Measurements from ENCODE around the gene CLCN4.

The CLCN4 gene

DNA sequence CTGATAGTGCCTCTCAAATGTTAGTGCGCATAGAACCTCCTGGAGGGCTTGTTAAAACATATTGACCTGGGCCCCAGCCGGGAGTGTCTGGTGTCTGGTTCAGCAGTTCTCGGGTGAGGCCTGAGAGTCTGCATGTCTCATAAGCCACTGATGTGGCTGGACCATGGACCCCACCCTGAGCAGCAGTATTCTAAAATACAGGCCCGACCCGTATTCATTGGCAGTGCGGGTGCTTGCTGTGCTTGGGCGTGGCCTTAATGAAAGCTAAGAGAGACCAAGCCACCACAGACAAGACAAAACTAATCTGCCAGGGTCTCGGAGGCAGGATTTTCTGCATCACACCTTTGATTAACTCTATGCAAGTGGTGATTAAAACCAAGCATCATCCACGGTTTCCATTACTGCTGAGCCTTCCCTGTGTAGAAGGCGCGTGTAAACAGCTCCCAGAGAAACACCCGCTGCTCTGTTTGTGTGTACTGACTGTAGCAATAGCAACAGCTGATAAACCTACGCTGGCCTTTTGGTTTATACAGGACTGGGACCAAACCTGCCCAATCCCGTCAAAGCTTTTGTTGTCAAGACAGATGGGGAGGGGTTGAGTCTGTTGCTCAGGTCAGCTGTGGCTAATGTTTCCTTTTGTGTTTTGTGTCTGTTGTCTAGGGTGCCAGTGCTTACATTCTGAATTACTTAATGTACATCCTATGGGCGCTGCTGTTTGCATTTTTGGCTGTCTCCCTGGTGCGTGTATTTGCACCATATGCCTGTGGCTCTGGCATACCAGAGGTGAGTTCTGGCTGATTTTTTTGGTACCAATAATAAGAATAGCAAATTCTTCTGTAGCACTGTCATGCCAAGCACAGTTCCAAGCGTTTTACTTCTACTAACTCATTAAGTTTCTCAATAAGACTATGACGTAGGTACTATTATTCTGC lies 40.8 kb downstream of the CLCN4 start:
- peak; percentile 92 for DNase-seq

DNA sequence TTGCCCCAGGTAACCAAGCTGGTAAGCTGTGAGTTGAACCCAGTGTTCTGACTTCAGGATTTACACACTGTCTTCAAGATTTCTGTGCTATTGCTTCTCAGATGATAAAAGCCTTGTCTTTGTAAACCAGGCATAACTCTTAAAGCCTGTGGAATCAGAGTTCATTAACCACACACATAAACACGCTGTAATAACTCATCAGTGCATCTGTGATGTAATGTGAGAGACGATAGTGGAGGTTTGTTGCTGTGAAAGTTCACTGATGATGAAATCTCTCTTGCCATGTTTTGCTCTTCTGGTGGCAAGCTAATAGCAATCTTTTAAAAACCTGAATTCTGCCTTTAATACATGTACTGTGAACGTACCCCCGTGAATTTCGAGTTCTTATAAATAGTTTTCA lies 41.5 kb downstream of the CLCN4 start:
- DNase-seq, result no peak

DNA sequence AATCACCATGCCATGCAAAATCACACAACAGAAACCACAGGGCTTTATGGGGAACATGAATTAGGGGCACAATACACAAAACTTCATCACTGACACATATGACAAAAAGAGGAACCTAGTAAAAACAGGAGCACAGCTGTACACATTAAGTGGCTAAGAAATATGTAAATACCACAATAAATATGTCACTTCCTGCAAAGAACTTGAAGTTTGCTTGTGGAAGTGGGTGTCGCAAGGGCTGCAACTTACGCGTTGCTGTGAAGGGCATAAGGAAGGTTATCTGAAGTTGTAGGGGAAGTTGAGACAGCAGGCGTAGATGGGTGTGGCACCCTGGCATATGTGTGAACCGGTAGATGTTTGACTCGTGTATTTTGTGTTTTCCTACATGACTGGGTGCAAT lies 42.4 kb downstream of the CLCN4 start:
- DNase-seq, result no peak

DNA sequence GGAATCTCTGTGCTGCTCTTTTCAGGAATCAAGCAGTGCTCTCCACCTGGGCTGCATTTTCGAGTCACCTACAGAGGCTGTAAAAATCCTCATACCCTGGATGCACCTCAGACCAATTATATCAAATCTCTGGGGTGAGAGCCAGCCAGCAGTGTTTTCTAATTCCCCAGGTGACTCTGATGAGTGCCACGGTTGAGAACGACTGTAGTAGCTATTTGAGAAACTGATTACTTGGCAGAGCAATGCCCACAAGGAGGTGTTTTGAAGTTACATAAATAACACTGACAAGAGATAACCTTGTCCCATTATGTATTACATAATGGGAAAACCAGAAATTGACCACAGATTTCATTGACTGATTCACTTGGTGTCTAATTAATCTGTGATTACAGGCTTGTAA lies 46.8 kb downstream of the CLCN4 start:
- DNase-seq, result peak; percentile 1

DNA sequence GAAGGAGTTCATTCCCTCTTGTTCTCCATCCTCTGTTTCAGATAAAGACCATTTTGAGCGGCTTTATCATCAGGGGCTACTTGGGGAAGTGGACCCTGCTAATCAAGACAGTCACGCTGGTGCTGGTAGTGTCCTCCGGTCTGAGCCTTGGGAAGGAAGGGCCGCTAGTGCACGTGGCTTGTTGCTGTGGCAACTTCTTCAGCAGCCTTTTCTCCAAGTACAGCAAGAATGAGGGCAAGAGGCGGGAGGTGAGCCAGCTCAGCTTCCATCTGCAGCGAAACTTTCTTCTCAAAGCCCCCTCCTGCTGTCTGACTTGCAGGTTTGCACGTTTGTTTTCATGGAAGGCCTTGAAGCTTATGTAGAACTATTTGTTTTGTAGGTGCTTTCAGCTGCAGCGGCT lies 49.5 kb downstream of the CLCN4 start:
- DNase-seq, result no peak

DNA sequence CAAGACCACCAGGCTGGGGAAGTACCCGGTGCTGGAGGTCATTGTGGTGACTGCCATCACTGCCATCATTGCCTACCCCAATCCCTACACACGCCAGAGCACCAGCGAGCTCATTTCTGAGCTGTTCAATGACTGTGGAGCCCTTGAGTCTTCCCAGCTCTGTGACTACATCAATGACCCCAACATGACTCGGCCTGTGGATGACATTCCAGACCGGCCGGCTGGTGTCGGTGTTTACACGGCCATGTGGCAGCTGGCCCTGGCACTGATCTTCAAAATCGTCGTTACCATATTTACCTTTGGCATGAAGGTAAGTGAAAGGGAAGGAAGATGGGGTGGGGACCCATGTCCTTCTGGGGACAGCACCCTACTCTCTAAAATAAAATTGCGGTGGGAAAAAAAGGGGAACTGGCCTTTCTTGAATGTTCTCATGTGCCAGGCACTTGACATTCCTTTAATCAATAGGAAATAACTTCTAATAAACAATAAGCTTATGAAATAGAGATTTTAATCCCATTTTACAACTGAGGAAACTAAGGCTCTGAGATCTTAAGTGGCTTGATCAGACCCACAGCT lies 51.6 kb downstream of the CLCN4 start:
- DNase-seq, result no peak

DNA sequence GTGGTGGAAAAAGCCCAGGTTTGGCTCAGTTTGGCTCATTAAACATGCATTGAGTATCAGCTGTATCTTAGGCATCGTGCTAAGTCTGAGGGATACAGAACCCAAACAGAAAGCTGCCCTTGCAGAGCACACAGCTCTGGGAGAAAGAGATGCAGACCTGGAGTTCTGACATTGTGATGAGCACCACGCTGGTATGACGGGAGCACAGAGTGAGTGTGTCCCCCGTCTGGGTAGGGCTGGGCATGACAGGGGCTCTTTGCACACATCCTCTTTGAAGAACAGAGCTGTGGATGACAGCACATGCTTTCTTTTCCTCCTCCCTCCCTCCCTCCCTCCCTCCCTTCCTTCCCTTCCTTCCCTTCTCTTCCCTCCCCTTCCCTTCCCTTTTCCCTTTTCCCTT lies 52.2 kb downstream of the CLCN4 start:
- DNase-seq, result no peak

DNA sequence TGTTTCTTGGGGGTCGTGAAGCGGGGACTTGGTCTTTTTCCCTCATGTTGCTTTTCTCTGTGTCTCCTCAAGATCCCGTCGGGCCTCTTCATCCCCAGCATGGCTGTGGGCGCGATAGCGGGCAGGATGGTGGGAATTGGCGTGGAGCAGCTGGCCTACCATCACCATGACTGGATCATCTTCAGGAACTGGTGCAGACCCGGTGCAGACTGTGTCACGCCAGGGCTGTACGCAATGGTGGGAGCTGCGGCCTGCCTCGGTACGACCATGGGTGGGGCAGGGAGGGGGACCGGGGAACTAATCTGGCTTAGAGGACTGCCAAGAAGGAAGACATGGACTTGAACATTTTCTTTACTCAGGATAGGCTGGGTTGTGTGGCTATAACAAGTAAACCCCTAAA lies 55.6 kb downstream of the CLCN4 start:
- DNase-seq, result no peak

DNA sequence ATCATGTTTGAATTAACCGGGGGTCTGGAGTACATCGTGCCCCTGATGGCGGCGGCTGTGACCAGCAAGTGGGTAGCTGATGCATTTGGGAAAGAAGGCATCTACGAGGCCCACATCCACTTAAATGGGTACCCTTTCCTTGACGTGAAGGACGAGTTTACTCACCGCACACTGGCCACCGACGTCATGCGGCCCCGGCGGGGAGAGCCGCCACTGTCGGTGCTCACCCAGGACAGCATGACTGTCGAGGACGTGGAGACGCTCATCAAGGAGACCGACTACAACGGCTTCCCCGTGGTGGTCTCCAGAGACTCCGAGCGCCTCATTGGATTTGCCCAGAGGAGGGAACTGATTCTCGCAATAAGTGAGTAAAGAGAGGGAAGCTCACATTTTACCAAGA lies 56.9 kb downstream of the CLCN4 start:
- no peak for DNase-seq

DNA sequence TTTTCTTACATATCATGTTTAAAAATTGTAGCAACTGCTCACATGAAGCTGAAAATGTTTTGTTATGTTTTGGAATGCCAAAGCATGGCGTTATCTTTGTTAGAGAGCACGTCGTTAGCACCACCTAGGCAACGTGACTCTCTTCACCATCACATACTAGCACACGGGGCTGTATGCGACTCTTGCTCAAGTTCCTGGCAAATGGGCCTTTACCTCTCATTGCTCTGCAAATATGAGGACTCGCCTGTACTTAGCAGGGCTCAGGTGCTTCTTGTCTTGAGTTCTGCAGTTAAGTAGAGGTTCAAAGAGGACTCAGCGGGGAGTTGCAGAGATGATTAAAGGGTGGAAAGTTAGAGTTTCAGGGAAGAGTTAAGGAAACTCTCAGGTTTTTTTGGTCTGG lies 59.4 kb downstream of the CLCN4 start:
- DNase-seq, result peak; percentile 47

DNA sequence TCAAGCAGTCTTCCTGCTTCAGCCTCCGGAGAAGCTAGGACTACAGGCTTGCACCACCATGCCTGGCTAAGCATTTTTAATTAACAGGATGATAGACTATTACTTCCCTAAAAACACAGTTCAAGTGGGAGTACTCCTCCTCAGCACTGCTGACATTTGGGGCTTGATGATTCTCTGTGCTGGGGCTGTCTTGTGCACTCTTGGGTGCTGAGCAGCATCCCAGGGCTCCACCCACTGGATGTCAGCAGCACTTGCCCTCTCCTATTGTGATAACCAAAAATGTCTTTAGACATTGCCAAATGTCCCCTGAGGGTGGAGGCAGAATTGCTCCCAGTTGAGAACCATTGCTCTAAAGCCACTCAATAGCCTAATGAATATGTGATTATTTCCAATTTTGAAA lies 60.4 kb downstream of the CLCN4 start:
- peak; percentile 16 for DNase-seq

DNA sequence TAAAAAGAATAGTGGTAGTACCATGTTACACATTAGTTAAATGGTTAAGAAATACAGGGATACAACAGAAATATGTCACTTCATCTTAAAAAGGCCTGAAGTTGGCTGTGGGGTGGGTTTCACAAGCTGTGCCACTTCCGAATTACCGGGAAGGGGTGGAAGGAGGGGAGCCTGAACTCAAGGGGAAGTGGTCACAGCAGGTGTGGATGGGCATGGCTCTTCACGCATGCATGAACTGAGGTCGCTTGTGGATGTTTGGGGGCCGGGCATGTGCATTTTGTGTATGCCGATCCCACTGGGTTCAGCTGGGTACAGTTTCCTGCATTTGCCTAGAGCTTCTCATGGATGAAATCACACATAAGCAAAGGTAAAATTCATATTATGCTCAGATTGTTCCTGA lies 64.9 kb downstream of the CLCN4 start:
- DNase-seq, result no peak

DNA sequence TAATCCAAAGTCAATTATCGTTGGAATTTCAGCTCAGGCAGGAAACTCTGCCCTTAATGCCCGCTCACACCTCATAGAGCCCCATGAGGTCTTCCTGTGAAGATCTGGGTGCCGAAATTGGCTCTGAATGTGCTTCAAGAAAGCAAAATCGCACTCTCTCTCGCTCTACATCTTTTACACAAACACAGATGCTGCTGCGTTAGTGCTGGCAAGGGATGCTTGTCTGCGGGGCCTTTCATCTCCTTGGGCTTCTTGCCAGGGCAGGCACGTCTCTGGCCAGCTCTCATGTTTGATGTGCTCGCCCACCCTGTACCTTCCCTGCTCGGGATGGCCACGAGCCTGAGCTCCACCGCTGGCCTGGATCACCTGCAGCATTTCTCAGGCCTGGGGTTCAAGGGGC lies 66.5 kb downstream of the CLCN4 start:
- peak; percentile 8 for DNase-seq

DNA sequence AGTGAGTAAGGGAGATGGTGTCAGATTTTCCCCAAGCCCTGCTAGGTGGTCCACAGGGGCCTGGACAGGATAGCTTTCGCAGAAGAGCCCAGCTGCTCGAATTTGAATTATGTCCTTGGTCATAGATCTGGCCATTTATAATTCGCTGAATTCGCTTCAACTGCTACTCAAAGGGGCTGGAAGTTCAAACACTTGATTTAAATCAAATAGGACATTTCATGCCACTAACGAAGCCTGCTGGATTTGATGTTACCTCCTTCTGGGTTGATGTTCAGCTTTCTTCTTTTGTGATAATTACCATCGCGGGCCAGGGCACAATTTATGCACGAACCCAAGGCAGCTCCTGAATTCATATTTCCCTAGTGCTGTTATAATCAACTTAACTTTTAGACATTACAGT lies 67.0 kb downstream of the CLCN4 start:
- no peak for DNase-seq

DNA sequence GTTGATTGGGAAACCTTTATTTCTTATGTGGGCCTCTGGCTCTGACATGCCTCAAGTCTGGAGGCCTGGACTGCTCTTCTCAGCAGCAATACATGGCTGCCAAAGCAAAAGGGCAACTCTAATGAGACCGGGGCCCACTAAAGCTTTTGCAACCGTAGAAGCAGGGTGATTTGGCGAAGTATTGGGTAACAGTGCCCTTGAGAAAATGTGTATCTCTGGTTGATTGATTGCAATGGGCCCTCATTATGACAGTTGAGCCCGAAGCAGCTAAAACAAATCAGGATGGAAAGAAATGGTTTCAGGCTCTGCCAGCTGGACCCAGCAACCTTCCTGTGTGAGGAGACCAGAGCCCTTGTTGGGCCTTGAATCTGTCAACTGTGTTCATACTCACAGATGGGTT lies 73.4 kb downstream of the CLCN4 start:
- no peak for DNase-seq

DNA sequence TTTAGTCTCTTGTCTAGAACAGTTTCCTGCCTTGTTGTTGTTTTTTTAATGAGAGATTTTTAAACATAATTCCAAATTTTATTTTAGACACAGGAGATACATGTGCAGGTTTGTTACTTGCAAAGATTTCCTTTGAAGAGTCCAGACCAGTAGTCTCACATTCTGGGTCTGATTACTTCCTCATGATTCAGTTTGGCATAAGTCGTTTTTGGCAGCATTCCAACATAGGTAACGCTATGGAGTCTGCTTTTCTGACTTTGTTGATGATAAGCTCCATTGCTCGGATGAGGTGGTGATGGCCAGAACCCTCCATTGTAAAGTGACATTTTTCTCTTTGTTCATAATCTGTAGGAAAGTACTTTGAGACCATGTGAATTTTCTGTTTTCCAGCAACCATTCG lies 74.7 kb downstream of the CLCN4 start:
- DNase-seq, result peak; percentile 57

DNA sequence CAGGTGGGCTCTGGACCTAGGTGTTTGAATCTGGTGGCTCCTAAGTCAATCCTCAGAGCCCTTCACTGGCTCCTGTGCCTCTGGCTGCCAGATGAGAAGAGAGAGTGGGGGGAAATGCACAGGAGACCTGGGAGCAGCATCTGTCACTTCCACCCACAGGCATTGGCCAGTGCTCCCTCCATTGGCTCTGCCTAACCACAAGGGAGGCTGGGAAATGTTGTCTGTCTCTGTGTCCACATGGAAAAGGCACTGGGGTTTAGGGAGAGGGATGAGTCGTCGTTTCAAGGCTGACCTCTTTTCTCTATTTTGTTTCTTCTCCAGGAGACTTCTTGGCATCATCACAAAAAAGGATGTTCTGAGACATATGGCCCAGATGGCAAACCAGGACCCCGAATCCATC lies 76.4 kb downstream of the CLCN4 start:
- DNase-seq, result peak; percentile 86

DNA sequence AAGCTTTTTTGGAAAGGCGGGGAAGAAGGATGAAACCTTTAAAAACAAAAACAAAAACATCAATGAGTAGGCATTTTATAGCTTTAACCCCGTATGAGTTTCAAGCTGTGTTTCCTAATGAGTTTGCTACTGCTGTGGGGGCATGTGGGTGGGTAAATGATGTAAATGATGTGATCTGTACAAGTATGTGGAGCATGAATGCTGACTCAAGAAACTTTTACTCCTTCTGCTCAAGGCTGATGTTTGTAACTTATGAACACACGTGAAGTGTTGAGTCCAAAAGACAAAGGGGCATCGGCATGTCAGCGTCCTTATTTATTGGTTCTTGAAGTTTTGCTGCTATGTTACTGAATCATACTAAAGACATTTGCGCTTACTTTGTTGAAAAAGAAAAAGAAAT lies 76.9 kb downstream of the CLCN4 start:
- DNase-seq, result no peak

DNA sequence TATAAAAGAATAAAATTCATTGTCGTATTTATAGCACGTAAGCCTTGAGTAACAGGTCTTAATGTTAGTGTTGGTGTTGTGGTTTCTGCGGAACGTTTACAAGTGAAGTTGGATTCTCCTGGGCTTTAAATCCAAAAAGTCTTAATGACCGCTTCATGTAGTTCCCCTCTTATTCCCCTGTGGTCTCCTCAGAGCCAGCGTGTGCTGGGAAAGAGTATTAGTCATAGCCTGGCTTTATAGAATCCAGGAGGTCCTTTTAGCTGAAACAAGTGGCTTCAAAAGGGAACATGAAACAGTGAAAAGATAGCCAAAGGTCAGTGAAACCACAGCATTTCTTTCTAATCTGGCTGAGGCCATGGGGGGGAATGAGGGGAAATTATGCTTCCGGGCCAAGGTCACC lies 79.1 kb downstream of the CLCN4 start:
- DNase-seq, result no peak

DNA sequence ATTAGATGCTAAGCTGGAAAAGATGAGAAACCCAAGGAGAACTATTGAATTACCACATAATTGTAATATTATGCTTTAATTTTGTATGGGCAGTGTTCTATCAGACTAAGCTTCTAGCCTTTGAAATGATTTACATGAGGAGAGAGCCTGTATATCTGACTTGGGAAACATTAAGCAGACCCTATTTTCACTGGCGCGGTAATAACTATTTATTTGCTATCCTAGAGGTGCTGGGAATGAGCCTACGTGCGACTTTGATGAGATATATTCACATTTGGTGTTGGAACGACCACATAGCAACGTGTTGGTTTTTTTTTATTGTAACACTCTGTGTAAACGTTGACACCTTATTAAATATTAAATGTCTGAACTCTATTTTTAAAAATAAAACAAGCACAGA lies 80.5 kb downstream of the CLCN4 start:
- DNase-seq, result no peak

DNA sequence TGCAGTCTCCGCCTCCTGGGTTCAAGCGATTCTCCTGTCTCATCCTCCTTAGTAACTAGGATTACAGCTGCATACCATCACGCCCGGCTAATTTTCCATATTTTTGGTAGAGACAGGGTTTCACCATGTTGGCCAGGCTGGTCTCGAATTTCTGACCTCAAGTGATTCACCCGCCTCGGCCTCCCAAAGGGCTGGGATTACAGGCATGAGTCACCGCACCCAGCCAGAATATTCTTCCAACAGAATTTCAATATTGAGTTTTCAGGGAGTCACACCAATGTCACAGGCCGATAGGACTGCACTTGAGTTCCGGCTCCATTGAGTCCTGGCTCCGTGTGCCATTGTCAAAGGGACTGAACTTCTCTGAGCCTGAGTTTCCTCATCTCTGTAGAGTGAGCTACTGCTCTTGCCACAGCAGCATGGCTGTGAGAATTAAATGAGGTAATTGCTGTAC lies 82.9 kb downstream of the CLCN4 start:
- DNase-seq, result no peak

DNA sequence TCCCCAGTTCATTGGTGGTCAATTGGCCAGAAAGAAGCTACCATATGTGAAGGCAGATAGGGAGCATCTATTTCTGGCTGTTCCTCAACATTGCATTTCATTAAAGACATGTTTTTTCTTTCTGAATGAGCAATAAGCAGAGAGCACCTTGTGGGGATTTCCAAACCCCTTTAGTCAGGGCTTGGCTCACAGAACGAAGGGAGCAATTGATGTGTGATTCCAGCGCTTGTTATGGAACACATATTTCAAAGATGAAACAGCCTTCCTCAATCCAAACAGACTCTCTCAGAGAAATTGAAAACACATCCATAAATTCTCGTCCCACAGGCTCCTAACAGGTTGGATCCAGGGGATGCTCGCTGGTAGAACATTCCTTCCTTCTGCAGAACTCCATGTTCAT lies 84.1 kb downstream of the CLCN4 start:
- no peak for DNase-seq

DNA sequence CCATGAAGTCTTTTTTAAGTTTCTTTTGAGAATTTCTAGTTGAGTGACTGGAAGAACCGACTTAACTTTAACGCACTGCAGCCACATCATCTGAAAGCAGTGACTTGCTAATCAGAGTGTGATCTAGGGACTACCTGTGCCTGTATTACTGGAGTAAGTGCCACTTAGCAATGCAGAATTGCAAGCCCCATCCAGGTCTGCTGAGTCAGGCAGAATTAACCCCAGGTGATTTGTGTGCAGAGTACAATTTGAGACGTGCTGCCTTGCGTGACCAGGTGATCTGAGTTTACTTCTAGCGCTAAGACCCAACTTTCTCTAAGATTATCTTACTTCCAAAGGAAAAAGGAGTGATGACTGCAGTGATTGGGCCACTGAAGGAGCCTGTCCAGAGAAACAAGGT lies 85.3 kb downstream of the CLCN4 start:
- DNase-seq, result no peak

DNA sequence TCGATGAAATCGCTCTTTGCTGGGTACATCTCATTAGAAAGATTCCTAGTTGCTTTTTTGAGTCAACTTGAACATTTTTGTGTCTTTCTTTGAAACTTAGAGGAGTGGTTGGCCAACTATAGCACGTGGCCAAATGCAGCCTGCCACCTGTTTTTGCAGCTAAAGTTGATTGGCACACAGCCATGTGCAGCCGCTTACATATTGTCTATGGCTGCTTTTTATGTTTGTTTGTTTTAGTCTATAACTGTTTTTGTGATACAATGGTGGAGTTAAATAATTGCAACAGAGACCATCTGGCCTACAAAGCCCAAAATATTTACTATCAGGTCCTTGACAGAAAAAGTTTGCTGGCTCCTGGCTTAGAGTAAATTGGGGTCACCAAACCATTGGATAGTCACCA lies 86.3 kb downstream of the CLCN4 start:
- peak; percentile 9 for DNase-seq
